HepG2 (cell line): ENCODE measurements around the gene CLRN2. TPM values are rescaled to one million over a fixed set of nuclear protein-coding genes. Genes with fewer than 3 reads are reported as not detected.

Experiments used
- KLF9 ChIP-seq: IDR thresholded peaks from 2 replicates; pipeline ENCODE4 v1.6.1; 2016; ENCODE audit warnings: low read depth
- MED1 ChIP-seq: sonication (generic); formaldehyde crosslinking; IDR thresholded peaks from 2 replicates; pipeline ENCODE4 v1.4.0; 2020; ENCODE audit warnings: missing genetic modification reagents
- NFIC ChIP-seq: IDR thresholded peaks from 2 replicates; pipeline ENCODE4 v1.6.1; 2012; ENCODE audit warnings: mild to moderate bottlenecking, low read length, inconsistent platforms
- NPAS2 ChIP-seq: sonication (generic); formaldehyde crosslinking; IDR thresholded peaks from 2 replicates; pipeline ENCODE4 v1.8.0; 2022; ENCODE audit warnings: mild to moderate bottlenecking, missing genetic modification reagents, borderline replicate concordance
- PRMT3 ChIP-seq: sonication (generic); formaldehyde crosslinking; IDR thresholded peaks from 2 replicates; pipeline ENCODE4 v1.8.1; 2022; ENCODE audit warnings: low read depth, mild to moderate bottlenecking, moderate library complexity, missing genetic modification reagents, borderline replicate concordance
- RORA ChIP-seq: sonication (generic); formaldehyde crosslinking; IDR thresholded peaks from 2 replicates; pipeline ENCODE4 v1.5.0; 2020; ENCODE audit warnings: mild to moderate bottlenecking, missing genetic modification reagents, moderate library complexity
- SAFB2 ChIP-seq: sonication (generic); formaldehyde crosslinking; IDR thresholded peaks from 2 replicates; pipeline ENCODE4 v1.5.1; 2020; ENCODE audit warnings: missing genetic modification reagents, low read depth, mild to moderate bottlenecking, borderline replicate concordance
- THYN1 ChIP-seq: sonication (generic); formaldehyde crosslinking; IDR thresholded peaks from 2 replicates; pipeline ENCODE4 v1.8.1; 2023; ENCODE audit warnings: low read depth, mild to moderate bottlenecking, moderate library complexity, missing genetic modification reagents, borderline replicate concordance
- TRIM22 ChIP-seq: fragments of 450-650 bp; IDR thresholded peaks from 2 replicates; pipeline ENCODE4 v1.6.1; 2017
- ZNF543 ChIP-seq: sonication (generic); formaldehyde crosslinking; IDR thresholded peaks from 2 replicates; pipeline ENCODE4 v1.4.0; 2020; ENCODE audit warnings: mild to moderate bottlenecking, missing genetic modification reagents
- ZNF674 ChIP-seq: sonication (generic); formaldehyde crosslinking; IDR thresholded peaks from 2 replicates; pipeline ENCODE4 v1.5.0; 2020; ENCODE audit warnings: low read depth, mild to moderate bottlenecking, missing genetic modification reagents
- ZNF776 ChIP-seq: sonication (generic); formaldehyde crosslinking; IDR thresholded peaks from 2 replicates; pipeline ENCODE4 v1.4.0; 2020; ENCODE audit warnings: mild to moderate bottlenecking, missing genetic modification reagents
- polyA plus RNA-seq, 8 experiments: library from polyadenylated mRNA; depleted of rRNA in 3 of 8; stranded (reverse) in 7 of 8; unstranded in 1 of 8; fragments of >200 nt; fragmentation: Illumina TruSeq in 4 of 8; extraction: Trizol in 4 of 8; gene quantifications; 2 replicates each; pipeline versions ENCODE4 v1.2.1 to v1.2.3, GENCODE V29; 2011 to 2016; ENCODE audit warnings: low read depth in 4 of 8, missing spikeins in 1 of 8, mixed read lengths in 1 of 8; ENCODE audit not compliant: insufficient read depth in 1 of 8
- total RNA-seq, 5 experiments: library from RNA; depleted of rRNA; stranded (reverse); fragments of >200 nt; fragmentation: Illumina TruSeq; extraction: Trizol; gene quantifications; 2 replicates each; pipeline ENCODE4 v1.2.3, GENCODE V29; 2016; ENCODE audit warnings: low read depth in 1 of 5
- TF ChIP-seq, protein P1 (sequence below): sonication (generic); formaldehyde crosslinking; IDR thresholded peaks from 2 replicates; pipeline ENCODE4 v1.5.1; 2020; ENCODE audit warnings: mild to moderate bottlenecking, moderate library complexity, missing genetic modification reagents
- TF ChIP-seq, protein P2 (sequence below): sonication (generic); formaldehyde crosslinking; IDR thresholded peaks from 2 replicates; pipeline ENCODE4 v1.5.0; 2020; ENCODE audit warnings: mild to moderate bottlenecking, missing genetic modification reagents, borderline replicate concordance
- TF ChIP-seq, protein P3 (sequence below): sonication (generic); formaldehyde crosslinking; IDR thresholded peaks from 2 replicates; pipeline ENCODE4 v1.8.0; 2022; ENCODE audit warnings: low read depth, missing genetic modification reagents
- TF ChIP-seq, protein P4 (sequence below): sonication (generic); formaldehyde crosslinking; IDR thresholded peaks from 2 replicates; pipeline ENCODE4 v1.4.0; 2020; ENCODE audit warnings: missing genetic modification reagents, mild to moderate bottlenecking, borderline replicate concordance
- TF ChIP-seq, protein P5 (sequence below): sonication (generic); formaldehyde crosslinking; IDR thresholded peaks from 2 replicates; pipeline ENCODE4 v1.4.0; 2020; ENCODE audit warnings: missing genetic modification reagents, mild to moderate bottlenecking, borderline replicate concordance

The CLRN2 gene
- total and polyA plus RNA-seq, 2 of the 13 experiments (the other 11 are each of a cell fraction or from before 2014, with no cell fraction given), result not detected

DNA sequence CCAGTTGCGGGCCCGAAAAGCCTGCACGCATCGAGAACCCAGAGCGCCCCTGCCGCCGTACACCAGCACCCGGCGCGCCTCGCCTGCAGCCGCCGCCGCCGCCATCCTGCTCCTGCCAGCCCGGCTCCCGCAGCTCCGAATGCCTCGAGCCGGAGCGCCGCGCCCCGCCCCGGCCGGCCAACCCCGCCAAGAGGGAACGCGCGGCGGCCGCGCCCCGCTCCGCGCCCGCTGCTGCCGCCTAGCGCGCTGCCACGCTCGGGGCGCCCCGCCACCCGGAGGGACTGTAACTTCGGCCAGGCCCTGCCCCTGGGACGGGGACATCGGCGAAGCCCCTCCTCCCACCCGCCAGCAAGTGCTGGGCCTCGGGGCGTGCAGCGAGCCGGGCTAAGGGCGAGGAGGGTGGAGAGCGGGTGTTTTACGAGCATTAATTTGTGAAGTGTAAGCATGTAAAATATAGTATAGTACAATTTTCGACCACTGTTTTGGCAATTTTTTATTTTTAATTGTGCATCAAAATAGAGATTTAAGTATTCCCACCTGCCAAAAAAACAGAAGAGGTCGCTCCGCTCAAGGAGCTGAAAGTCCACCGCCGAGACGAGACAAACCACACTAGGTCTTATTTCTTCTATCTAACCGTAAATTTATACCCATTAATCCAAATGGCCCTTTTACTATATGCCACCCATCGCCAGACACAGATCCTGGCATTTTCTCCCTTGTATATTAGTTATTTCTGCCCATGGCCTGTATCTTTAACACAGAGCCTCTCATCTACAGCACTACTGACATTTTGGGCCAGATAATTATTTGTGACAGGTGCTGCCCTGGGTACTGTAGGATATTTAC lies 2.8 kb upstream of the CLRN2 start, which contains the start of gene QDPR (continued):
- TF ChIP-seq, protein P1, sequence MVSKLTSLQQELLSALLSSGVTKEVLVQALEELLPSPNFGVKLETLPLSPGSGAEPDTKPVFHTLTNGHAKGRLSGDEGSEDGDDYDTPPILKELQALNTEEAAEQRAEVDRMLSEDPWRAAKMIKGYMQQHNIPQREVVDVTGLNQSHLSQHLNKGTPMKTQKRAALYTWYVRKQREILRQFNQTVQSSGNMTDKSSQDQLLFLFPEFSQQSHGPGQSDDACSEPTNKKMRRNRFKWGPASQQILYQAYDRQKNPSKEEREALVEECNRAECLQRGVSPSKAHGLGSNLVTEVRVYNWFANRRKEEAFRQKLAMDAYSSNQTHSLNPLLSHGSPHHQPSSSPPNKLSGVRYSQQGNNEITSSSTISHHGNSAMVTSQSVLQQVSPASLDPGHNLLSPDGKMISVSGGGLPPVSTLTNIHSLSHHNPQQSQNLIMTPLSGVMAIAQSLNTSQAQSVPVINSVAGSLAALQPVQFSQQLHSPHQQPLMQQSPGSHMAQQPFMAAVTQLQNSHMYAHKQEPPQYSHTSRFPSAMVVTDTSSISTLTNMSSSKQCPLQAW, result no peak
- TF ChIP-seq, protein P2, sequence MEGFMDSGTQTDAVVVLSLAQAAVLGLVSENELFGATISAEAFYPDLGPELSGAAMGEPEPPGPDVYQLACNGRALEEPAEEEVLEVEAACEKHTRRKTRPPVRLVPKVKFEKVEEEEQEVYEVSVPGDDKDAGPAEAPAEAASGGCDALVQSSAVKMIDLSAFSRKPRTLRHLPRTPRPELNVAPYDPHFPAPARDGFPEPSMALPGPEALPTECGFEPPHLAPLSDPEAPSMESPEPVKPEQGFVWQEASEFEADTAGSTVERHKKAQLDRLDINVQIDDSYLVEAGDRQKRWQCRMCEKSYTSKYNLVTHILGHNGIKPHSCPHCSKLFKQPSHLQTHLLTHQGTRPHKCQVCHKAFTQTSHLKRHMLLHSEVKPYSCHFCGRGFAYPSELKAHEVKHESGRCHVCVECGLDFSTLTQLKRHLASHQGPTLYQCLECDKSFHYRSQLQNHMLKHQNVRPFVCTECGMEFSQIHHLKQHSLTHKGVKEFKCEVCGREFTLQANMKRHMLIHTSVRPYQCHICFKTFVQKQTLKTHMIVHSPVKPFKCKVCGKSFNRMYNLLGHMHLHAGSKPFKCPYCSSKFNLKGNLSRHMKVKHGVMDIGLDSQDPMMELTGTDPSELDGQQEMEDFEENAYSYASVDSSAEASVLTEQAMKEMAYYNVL (CRISPR knock-in tag), result no peak
- TF ChIP-seq KLF9 (CRISPR knock-in tag) (no peak), RORA (CRISPR knock-in tag) (no peak), ZNF674 (CRISPR knock-in tag) (no peak), TRIM22 (no peak), SAFB2 (CRISPR knock-in tag) (peak; percentile 50; the same call in 1 of the 2 replicates), MED1 (CRISPR knock-in tag) (peak; percentile 43; the same call in 1 of the 2 replicates), NFIC (no peak), ZNF543 (CRISPR knock-in tag) (no peak; the same call in 1 of the 2 replicates), NPAS2 (CRISPR knock-in tag) (no peak), THYN1 (no peak), PRMT3 (CRISPR knock-in tag) (no peak; the same call in 1 of the 2 replicates), ZNF776 (no peak)
- TF ChIP-seq, protein P3, sequence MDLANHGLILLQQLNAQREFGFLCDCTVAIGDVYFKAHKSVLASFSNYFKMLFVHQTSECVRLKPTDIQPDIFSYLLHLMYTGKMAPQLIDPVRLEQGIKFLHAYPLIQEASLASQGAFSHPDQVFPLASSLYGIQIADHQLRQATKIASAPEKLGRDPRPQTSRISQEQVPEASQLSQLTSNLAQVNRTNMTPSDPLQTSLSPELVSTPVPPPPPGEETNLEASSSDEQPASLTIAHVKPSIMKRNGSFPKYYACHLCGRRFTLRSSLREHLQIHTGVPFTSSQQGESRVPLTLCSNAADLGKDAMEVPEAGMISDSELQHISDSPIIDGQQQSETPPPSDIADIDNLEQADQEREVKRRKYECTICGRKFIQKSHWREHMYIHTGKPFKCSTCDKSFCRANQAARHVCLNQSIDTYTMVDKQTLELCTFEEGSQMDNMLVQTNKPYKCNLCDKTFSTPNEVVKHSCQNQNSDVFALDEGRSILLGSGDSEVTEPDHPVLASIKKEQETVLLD (CRISPR knock-in tag), result peak; percentile 59; the same call in 1 of the 2 replicates
- TF ChIP-seq, protein P4, sequence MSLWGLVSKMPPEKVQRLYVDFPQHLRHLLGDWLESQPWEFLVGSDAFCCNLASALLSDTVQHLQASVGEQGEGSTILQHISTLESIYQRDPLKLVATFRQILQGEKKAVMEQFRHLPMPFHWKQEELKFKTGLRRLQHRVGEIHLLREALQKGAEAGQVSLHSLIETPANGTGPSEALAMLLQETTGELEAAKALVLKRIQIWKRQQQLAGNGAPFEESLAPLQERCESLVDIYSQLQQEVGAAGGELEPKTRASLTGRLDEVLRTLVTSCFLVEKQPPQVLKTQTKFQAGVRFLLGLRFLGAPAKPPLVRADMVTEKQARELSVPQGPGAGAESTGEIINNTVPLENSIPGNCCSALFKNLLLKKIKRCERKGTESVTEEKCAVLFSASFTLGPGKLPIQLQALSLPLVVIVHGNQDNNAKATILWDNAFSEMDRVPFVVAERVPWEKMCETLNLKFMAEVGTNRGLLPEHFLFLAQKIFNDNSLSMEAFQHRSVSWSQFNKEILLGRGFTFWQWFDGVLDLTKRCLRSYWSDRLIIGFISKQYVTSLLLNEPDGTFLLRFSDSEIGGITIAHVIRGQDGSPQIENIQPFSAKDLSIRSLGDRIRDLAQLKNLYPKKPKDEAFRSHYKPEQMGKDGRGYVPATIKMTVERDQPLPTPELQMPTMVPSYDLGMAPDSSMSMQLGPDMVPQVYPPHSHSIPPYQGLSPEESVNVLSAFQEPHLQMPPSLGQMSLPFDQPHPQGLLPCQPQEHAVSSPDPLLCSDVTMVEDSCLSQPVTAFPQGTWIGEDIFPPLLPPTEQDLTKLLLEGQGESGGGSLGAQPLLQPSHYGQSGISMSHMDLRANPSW (CRISPR knock-in tag), result no peak
- TF ChIP-seq, protein P5, sequence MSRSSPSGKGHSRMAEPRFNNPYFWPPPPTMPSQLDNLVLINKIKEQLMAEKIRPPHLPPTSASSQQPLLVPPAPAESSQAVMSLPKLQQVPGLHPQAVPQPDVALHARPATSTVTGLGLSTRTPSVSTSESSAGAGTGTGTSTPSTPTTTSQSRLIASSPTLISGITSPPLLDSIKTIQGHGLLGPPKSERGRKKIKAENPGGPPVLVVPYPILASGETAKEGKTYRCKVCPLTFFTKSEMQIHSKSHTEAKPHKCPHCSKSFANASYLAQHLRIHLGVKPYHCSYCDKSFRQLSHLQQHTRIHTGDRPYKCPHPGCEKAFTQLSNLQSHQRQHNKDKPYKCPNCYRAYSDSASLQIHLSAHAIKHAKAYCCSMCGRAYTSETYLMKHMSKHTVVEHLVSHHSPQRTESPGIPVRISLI (CRISPR knock-in tag), result peak; percentile 26; the same call in 1 of the 2 replicates
